ENCODE results near the gene LPP. TPM values are rescaled to one million over a fixed set of nuclear protein-coding genes. Genes with fewer than 3 reads are reported as not detected.

The LPP gene
- total RNA-seq, 1 experiment from 2014 or later, result 20.4 TPM

DNA sequence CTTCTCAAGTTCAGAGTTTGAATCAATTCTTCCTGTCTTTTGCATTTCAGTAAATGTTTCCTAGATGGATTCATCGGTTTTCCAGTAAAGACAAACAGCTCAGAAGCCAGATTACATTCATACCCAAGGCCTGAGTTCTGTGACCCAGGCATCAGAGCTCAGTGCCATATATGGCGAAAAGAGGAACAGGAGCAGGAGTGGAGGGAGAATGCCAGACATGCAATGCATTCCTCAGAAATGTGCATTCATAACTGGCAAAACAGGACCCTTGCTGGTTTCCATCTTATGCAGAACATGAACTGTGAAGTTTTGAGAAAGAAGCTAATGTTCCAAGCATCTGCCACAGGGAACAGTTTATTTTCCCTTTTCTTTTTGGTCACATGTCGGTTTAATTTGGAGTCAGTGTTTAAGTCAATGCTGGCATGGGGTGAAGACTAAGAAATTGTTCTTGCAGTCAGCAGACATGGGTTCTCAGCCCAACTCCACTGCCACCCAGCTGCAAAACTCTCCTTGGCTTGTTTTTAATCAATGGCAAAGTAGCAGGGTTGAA, 116.5 kb downstream of the LPP start:
- no peak overlapping the region for H3K9ac ChIP-seq (ENCODE audit: low read length)
- CTCF ChIA-PET, result interaction anchor here (0.6 to 0.7 kb wide), 2 partner anchors 24 to 391 kb away, joined by 3 to 4 read pairs; no protein-coding TSS in a partner anchor
- no peak overlapping the region for H3K27ac ChIP-seq (ENCODE audit: low read length)
- intact Hi-C loops (cut with micrococcal nuclease), result no loop called here
- POLR2A ChIA-PET (ENCODE audit: unreplicated experiment), result no interaction called here
- H3F3A ChIP-seq (ENCODE audit: low read length, unreplicated experiment), result peaks cover 9% of the 10 kb centered on the region
- H3K27me3 ChIP-seq (ENCODE audit: low read length), result no peaks in the 10 kb centered on the region
- H3K79me2 ChIP-seq (ENCODE audit: low read length), result peaks cover 40% of the 10 kb centered on the region
- no peak overlapping the region for H3K4me3 ChIP-seq (ENCODE audit: low read length)
- no peaks in the 10 kb centered on the region for H3K9me3 ChIP-seq (ENCODE audit: low read length)
- peaks cover 80% of the 10 kb centered on the region for H3K4me1 ChIP-seq (ENCODE audit: insufficient read depth, low read length)
- BruUV-seq (replicated peaks), result no TSS peak
- H3K4me2 ChIP-seq (ENCODE audit: low read length), result no peak overlapping the region
- no peak overlapping the region for H2AFZ ChIP-seq (ENCODE audit: low read length)
- DNase-seq (peak; percentile 60), ATAC-seq (no peak)
- no peaks in the 10 kb centered on the region for H4K20me1 ChIP-seq (ENCODE audit: low read length)
- TF ChIP-seq EZH2phosphoT487 (IDR thresholded peaks at IDR 0.05; ENCODE audit: borderline replicate concordance, low read length), result no peak
- TF ChIP-seq, protein P1, sequence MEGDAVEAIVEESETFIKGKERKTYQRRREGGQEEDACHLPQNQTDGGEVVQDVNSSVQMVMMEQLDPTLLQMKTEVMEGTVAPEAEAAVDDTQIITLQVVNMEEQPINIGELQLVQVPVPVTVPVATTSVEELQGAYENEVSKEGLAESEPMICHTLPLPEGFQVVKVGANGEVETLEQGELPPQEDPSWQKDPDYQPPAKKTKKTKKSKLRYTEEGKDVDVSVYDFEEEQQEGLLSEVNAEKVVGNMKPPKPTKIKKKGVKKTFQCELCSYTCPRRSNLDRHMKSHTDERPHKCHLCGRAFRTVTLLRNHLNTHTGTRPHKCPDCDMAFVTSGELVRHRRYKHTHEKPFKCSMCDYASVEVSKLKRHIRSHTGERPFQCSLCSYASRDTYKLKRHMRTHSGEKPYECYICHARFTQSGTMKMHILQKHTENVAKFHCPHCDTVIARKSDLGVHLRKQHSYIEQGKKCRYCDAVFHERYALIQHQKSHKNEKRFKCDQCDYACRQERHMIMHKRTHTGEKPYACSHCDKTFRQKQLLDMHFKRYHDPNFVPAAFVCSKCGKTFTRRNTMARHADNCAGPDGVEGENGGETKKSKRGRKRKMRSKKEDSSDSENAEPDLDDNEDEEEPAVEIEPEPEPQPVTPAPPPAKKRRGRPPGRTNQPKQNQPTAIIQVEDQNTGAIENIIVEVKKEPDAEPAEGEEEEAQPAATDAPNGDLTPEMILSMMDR (conservative IDR thresholded peaks at IDR 0.05; ENCODE audit: low read depth, low read length), result no peak
- TF ChIP-seq EZH2 (IDR thresholded peaks at IDR 0.05; ENCODE audit: low read length, unreplicated experiment), result no peak
- no peaks in the 10 kb centered on the region for H3K36me3 ChIP-seq (ENCODE audit: low read depth, low read length)
- no peaks in the 10 kb centered on the region for H3K9me2 ChIP-seq (replicated peaks; ENCODE audit: low read length)

DNA sequence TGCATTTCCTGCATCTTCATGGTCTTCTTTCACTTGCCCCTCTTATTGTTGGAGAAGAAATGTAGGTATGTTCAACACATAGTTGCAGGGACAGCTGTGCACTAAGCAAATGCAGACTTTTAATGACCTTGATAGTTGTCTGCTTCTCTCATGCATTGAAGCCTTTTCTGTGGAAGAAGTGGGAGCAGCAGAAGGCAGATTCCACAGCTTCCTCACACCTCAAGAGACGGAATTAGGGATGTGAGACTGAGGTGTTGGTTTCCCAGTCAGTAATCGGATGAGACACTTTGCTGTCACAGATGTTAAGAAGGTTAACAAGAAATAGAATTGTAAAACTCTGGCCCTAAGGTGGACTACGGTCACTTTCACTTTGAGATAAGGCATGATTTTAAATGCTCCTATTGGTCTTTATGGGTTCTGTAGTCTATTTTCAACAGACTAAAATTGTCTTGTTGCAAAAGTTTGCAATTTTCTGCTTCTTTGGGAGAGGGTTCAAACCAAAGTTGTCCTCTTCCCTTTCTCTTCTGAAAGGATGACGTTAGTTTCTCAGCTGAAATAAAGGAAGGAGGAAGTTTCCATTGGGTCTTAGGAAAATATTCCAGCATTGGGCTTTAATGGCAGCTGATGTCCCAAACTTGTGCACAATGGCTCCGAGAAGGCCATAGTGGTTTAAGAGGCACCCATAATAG, 117.4 kb downstream of the LPP start:
- Histone ChIP-seq H3K4me3 (ENCODE audit: low read length) (no peak overlapping the region), H3K4me2 (ENCODE audit: low read length) (peak overlapping the region; percentile 61), H2AFZ (ENCODE audit: low read length) (no peak overlapping the region), H3K36me3 (ENCODE audit: low read depth, low read length) (no peaks in the 10 kb centered on the region), H3K9me3 (ENCODE audit: low read length) (no peaks in the 10 kb centered on the region), H3K27me3 (ENCODE audit: low read length) (no peaks in the 10 kb centered on the region), H3K9ac (ENCODE audit: low read length) (peak overlapping the region; percentile 6; the same call in 1 of the 2 replicates), H3K79me2 (ENCODE audit: low read length) (peaks cover 38% of the 10 kb centered on the region), H3K4me1 (ENCODE audit: insufficient read depth, low read length) (peaks cover 72% of the 10 kb centered on the region), H3F3A (ENCODE audit: low read length, unreplicated experiment) (peaks cover 7% of the 10 kb centered on the region), H4K20me1 (ENCODE audit: low read length) (no peaks in the 10 kb centered on the region), H3K27ac (ENCODE audit: low read length) (peak overlapping the region; percentile 91), H3K9me2 (replicated peaks; ENCODE audit: low read length) (no peaks in the 10 kb centered on the region)
- no TSS peak for BruUV-seq (replicated peaks)
- ATAC-seq (no peak), DNase-seq (no peak)
- ChIA-PET POLR2A (ENCODE audit: unreplicated experiment) (interaction anchor here (0.6 kb wide), 1 partner anchor 8 kb away, joined by 10 read pairs; no protein-coding TSS in a partner anchor), CTCF (interaction anchor here (0.7 kb wide), 1 partner anchor 24 kb away, joined by 4 read pairs; no protein-coding TSS in a partner anchor)
- intact Hi-C loops (cut with micrococcal nuclease), result no loop called here
- TF ChIP-seq, protein P1 (conservative IDR thresholded peaks at IDR 0.05; ENCODE audit: low read depth, low read length), result no peak
- no peak for TF ChIP-seq EZH2 (IDR thresholded peaks at IDR 0.05; ENCODE audit: low read length, unreplicated experiment)

All from PC-3 (cell line).